HG03439 (cell line): ENCODE data around the gene C7orf25.
A peak's percentile ranks its signal among the peaks of the same experiment; 100 is the strongest.

Experiments used
- ATAC-seq: cut with Tn5 transposase; IDR thresholded peaks from one replicate; pipeline ENCODE4 v1.9.1; 2021; ENCODE audit warnings: mild to moderate bottlenecking, moderate library complexity; ENCODE audit not compliant: unreplicated experiment

C7orf25 gene

DNA sequence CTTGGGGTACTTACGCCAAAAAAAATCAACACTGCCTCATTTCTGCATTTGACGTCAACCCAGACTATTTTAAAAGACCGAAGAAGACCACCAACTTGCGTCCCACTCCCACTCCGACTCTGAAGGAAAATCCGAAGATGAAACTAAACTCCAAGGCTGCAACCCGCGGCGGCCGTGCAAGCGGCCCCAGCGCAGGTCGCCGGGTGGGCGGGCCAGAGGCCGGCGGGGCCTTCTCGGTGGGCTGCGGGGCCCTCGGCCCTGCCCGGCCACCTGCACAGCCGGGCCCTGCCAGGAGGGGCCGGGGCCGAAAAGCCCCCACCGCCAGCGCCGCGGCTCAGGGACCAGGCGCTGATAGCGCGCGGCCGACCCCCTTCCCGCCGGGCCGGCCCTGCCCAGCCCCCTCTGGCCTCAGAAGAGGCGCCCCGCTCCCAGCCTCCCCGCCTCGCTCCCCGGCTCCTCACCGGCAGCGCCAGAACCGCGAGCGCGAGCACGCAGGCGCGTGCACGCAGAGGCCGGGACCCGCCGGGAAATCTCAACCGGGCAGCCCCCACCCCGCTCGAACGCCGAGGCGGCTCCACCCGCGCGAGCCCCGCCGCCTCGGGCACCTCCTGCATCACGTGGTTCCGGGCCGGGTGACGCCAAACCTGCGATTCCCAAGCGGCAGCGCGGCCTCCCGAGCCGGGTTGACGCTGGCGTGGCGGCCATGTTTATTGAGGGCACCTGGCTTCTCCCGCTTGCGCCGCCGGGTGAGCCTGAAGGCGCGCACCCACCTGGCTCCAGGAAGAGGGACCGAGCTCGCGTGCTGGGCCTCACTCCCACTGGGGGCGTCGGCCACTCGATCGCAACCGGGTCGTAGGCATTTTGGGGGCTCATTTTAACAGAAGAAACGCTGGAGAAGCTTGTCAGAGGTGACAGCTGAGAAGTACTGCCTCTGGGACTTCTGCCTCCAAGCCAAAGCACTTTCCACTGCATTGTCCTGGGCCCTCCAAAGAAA, at the start of gene C7orf25:
Gene C7orf25 (minus strand): TSS at position 617 of the 994 bp plus-strand sequence. CDS start 1,170 bp downstream, outside the sequence.
- peak; percentile 92 for ATAC-seq

DNA sequence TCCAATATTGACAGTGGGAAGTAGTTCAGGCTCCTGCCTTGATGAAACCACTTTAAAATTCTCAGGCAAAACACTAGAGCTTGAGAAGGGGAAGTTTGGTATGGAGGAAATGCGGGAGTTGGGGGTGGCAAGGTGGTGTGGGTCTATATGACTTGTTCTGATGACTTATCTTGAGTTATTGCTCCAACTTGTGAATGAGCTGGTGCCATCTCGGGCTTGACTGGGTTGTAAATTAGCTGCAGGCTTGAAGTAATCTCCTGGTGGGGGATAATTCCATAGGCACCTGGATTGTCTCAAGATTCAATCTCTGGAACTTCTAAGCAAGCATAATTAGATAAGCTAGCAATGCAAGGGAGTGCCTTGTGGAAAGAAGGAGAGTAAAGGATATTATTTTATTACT, 49.3 kb upstream of the C7orf25 start:
- ATAC-seq, result no peak

DNA sequence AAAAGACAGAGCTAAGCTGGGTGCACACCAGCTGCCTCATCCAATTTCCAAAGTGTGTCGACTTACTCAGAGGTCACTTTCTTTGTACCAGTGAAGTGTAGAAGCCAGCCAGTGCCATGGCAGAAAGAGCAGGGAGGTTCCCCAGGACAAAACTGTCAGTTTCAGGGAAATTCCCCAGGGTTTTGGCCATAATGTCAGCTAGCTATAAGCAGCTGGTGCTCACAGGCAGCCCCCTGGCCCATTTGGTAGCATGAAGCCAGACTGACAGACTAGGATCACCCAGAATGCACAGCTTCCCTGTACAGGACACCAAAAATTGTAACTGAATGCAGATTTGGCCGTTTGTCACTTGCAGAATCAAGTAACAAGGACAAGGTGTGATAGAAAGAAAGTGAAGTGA, 48.9 kb upstream of the C7orf25 start:
- ATAC-seq, result no peak

DNA sequence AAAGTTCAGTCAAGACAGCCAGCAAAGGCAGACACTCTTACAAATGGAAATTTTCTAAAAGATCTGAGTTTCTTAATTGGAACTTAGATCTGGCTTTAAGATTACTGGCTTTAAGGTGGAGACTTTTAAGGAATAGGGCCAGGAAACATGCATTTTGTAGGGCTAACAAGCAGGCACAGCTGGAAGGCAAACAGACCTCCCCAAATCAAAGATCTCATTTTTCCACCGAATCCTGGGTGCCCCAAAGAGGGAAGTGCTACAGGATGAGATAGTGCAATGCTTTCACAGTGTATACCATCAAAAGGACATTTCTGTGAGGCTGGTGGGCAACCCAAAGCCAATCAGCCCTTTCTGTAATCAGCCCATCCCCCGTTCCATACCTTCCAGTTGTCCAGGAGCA, 47.7 kb upstream of the C7orf25 start:
- no peak for ATAC-seq

DNA sequence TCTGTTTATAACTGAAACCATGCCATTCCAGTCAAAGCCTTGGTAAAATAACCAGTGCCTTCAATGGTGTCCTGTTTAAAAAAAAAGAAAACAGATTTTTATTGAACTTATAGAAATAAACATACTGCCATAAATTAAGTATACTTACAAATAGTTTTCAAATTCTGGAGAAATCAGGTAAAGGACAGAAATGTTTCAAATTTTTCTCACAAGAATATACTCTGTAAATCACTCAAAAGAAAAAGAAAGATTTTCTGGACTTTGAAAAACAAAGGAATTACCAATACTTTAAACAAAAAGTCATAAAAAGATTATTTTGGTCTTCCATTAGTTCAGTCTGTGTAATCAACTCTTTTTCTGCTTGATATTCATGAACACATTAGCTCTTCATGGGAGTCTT, 44.2 kb upstream of the C7orf25 start:
- no peak for ATAC-seq

DNA sequence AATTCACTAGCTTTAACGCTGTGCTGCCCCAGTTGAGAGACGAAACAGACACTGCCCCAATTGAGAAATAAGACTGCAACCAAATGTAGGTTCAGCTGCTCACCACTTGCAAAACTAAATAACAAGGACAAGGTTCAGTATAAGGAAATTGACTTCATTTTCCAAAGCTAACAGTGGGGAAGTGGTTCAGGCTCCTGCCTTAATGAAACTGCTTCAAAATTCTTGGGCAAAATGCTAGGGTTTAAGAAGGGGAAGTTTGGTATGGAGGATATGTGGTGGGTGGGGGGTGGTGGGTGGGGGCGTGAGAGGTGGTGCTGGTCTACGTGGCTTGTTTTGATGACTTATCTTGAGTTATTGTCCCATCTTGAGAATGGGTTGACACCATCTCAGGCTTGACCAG, 42.1 kb upstream of the C7orf25 start:
- no peak for ATAC-seq

DNA sequence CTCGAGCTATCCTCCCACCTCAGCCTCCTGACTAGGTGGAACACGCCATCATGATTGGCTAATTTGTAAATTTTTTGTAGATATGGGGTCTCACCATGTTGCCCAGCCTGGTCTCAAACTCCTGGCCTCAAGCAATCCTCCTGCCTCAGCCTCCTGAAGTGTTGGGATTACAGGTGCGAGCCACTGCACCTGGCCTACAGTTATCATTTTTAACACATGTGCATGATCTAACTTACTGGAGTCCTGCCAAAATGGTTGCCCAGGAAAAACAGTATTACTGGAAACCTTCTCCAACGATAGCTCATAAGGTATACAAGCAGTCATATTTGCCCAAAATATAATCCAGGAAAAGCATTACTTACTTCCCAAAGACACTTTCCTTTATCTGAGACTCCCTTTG, 40.5 kb upstream of the C7orf25 start:
- no peak for ATAC-seq

DNA sequence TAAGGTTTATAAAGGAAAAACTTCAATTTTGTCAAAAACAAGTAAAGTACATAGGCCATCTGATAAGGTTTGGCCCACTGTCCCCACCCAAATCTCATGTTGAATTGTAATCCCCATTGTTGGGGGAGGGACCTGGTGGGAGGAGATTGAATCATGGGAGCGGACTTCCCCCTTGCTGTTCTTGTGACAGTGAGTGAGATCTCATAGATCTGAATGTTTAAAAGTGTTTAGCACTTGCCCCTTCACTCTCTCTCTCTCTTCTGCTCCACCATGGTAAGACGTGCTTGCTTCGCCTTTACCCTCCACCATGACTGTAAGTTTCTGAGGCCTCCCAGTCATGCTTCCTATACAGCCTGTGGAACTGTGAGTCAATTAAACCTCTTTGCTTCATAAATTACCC, 38.5 kb upstream of the C7orf25 start:
- no peak for ATAC-seq

DNA sequence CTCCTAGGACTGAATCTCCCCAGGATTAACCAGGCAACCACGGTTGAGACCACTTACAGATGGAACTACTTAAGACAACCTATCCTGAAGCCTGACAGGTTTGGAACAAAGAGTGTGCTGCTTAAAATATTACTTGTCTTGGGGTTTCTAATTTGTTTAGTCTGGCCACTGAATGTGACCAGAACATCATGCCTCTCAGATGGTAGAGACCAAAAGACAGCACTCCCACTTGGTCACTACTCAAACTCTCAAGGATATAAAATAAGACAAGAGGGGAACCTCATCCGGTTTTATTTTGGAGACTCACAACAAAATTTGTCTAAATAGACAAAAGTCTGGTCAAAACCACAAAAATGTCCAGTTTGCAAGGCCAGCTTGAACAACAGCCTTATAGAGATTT, 35.7 kb upstream of the C7orf25 start:
- no peak for ATAC-seq

DNA sequence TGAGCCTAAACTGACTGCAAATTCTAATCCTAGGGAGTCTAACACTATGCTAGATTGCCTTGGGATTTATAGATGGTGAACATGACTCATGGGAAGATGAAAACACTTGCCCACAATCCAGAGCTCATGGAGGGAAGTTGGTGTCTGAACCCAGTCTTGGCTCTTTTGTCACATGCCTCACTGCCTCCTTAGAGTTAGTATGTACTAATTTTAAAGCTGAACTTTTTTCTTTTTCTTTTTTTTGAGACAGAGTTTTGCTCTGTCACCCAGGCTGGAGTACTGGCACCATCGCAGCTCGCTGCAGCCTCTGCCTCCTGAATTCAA, 34.7 kb upstream of the C7orf25 start:
- ATAC-seq, result no peak

DNA sequence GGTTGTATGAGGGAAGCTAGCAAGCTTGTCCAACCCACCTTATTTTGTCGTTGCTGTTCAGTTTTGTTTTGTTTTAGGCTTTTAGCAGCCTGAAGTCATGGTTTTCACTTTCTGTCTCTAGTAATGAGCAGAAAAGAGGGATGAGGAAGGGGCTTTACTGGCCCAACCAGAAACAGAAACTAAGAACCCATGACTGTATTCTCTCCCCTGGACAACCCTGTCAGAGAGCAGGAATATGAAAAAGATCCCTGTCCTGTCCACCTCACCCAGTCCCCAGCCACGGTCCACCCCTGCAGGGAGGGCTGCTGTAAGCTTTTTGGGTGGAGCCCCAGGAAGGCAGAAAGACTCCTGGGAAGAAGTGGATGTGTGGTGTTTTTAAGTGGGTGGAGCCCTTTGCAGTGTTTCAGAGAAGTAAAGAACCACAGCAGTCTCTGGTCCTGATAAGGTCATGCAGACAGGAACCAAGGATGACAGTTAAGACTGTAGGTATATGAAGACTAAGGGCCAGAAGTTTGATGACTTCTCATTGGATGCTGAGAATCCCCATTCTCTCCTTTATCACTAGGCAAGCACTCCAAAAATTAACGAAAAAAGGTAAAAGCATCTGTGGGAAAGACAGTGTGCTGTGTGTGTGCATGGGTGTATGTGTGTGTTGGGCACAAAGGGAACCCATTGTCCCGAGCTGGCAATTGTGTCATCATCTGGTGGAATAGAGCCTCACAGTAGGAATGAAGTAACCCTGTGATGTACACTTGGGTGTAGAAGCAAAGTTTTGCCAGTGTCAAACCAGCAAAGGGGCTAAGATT, 34.2 kb upstream of the C7orf25 start:
- no peak for ATAC-seq

DNA sequence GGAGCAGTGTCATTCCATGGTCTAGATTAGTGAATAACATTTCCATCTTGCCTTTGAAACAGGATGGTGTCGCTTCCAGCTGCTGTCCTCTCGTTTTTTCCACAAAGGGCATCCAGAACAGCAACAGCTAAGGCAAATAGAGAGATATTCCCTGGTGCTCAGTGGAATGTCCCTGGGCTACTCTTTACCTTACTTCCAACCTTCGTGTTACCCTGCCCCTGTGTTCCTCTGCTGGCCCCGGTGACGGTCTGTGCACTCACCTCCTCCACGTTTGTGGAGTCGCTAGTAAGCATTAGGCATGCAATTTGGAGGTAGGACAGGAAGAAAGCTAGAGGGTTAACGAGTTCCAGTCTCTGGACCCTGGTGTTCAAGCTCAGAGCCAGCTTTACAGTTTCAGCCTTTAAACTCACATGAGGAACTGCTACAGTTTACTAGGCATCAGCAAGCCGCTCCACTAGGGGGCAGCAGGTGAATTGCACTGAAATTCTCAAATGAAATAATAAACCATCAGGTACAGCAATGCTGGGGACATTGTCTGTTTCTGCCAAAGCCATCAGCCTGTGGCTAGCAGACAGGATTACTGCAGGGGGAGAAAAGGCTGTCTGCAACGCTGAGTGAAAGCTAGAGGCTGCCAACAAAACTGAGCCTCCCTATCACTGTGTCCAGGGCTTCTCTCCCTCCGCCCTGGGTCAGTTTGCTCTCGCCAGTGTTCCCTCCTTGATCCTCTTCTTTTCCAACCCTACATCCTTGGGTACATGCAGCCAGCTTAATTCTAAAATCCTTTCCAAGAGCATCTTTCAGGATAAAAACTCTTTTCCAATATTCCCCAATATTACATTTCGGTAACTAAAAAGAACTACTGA, 29.3 kb upstream of the C7orf25 start:
- peak; percentile 45 for ATAC-seq

DNA sequence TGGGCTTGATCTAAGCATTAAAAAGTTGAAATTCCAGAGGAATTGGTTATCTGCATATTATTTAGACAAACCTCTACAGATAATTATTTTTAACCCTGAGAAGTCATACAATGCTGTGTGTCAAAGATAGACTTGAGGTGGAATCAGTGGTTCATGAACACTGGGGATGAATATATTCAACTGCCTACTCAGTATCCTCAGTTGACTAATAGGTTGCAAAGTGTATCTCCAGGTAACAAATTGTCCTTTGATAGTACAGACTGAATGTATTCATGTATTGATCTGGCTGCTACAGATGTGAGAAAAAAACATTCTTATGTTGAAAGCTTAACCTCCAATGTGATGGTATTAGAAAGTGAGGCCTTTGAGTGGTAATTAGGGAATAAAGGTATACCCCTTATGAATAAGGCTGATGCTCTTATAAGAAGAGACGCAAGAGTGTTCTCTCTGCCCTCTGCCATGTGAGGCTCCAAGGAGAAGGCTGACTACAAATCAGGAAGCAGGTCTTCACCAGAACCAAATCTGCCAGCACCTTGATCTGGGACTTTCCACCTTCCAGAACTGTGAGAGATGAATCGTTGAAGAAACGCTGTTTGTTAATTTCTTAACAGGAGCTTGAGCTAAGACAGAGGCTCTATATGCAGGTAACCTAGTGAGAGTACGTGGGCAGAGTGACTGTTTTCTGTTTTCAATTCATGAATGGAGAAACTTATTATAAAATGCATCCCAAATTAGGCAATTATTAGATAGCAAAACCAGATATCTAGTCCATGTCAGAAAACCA, 27.8 kb upstream of the C7orf25 start:
- ATAC-seq, result no peak

DNA sequence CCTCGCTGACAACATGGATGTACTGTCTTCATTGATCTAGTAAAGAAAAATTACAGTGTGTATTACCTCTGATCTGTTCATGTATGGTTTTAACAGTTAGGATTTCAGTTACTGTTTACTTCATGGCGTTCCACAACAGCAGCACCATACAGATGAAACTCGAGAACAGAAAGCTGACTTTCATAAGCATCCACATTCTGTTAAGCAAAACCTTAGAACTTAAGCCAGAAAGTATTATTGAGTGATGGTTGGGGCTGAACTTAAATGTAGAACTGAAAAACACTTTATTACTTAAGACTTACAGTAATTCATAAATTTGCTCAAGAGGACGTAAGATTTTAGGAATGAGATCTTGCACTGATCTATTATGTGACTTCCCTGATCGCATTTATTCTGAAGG, 24.0 kb upstream of the C7orf25 start:
- ATAC-seq, result no peak

DNA sequence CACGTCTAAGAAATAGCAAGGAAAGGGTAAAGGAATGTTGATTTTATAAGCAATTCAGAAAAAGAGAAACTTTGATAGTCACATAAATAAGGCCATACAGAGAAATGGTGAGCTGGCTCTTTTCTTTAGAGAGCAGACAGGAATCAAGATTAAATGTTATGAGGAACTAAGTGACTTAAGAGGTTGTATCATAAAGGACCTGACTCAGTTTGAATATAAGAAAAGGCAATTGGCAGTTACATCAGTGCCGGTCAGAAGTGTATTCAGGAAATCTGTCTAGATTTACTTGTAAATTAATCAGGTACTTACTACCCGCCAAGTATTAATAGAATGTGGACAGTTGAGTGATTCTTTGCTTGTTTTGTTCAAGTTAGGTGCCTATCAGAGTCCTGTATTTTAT, 22.4 kb upstream of the C7orf25 start:
- no peak for ATAC-seq

DNA sequence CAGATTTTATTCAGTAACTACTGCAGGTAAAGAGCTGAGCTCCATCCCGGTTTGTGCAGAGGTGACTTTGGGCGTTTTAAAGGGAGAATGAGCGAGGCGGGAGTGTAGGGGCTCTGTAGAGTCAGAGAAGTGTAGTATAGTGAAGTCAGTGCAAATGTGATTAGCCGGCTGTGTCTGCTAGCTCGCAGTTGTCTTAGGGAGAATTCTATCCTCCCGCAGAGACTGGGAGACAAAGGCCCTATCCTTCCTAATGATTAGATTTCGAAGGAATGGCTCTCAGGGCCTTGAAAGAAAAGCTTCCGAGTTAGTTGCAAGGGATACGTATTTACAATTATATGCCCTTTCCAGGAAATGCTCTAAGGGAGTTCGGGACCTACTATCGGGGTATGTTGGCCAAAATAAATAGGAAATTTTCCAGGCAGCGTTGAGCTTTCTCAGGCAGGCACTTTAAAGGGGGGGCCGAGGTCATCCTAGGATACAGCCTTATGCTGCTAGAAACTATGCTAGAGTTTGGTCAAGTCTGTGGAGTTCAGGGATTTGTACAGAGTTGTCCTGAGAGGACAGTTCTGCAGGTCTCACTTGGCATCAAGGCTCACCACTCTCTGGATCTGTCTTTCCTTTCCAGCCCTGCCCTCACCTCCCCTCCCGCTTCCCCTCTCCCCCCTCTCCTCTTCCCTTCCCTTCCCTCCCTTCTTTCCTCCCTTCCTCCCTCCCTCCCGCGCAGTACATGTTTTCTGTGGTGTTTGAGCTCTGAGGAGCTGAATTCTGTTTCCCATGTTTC, 21.1 kb upstream of the C7orf25 start:
- no peak for ATAC-seq

DNA sequence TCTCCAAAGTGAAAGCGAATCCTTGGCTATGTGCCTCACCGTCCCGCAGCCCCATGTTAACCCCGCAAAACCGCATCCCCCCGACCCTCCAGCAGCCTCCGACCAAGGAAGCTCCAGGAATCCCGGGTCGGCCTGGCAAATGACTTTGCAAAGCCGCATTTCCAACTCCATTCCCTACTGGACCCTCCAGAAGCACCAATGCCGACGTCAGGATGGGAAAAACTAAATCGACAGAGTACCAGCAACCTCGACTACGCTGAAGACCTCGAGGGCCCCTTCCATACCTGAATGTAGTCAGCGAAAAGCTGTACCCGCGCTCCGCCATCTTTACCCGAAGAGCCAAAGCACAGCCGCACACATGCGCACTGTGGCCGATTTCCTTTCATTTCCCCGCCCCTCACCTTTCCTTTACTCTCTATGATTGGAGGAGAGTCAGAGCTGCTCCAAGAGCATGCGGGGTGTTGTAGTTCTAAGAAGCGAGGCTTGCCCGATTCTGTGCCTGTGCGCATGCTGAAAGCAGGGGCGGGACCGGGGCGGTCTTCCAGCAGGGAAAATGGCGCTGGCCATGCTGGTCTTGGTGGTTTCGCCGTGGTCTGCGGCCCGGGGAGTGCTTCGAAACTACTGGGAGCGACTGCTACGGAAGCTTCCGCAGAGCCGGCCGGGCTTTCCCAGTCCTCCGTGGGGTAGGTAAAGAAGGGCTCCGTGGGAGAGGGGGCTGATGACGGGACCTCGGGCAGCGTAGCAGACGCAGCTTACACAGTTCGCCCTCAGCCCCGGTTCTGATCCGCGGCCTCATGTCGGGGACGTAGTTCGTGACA, 20.2 kb upstream of the C7orf25 start, which contains the start of the genes MRPL32 and PSMA2:
Gene MRPL32 (plus strand): TSS at position 543 of the 818 bp plus-strand sequence. CDS start 11 bp downstream, at position 554.
Gene PSMA2 (minus strand): TSS at position 341 of the 818 bp plus-strand sequence. CDS start 16 bp downstream, at position 325.
- ATAC-seq, result peak; percentile 100

DNA sequence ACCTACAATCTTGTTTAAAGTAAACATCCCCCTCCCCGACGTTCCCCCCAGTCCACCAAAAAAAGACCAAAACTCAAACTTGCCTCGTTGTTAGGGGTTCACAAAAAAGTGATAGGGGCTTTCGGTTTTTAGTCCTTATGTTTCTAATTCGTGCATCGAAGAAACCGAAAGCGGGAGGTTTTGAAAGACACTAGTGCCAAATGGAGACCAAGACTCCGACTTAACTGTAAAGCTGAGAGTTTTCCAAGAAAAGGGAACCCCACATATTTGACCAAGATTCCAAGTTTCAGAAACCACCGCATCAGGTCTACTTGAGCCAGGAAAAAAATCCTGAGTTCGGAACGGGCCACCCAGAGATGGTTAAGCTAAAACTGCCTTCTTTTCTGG, 19.6 kb upstream of the C7orf25 start:
- no peak for ATAC-seq
